Brain microvascular endothelial cell (primary cell): ENCODE data around the gene SLC16A4.

ENCODE experiments used
- DNase-seq: peaks from one replicate; pipeline ENCODE4 v3.0.0-alpha.2; 2020
- H3K27ac ChIP-seq: fragments of 250-450 bp; sonication (Bioruptor Pico); 2 replicates; pipeline ENCODE4 v1.5.1; 2020; ENCODE audit warnings: mild to moderate bottlenecking, moderate library complexity
- H3K27me3 ChIP-seq: fragments of 250-450 bp; sonication (Bioruptor Pico); replicated peaks from 2 replicates; pipeline ENCODE4 v1.5.1; 2020; ENCODE audit warnings: mild to moderate bottlenecking
- H3K36me3 ChIP-seq: fragments of 250-450 bp; sonication (Bioruptor Pico); replicated peaks from 2 replicates; pipeline ENCODE4 v1.5.1; 2020; ENCODE audit warnings: mild to moderate bottlenecking
- H3K4me3 ChIP-seq: 2 replicates; pipeline ENCODE4 v1.5.1; 2011; ENCODE audit warnings: low read depth, mild to moderate bottlenecking, control low read depth, low read length, moderate library complexity
- CTCF ChIP-seq: IDR thresholded peaks from 2 replicates; pipeline ENCODE4 v1.5.1; 2011; ENCODE audit warnings: low read depth, mild to moderate bottlenecking, moderate library complexity, low read length, control low read depth, inconsistent platforms; ENCODE audit errors: missing control alignments
- in situ Hi-C: cut with HindIII; loops from 2 replicates; pipeline ENCODE4 v1.10.0; 2017; ENCODE audit warnings: low sequenced_read_pairs, low pct_ligation_motif_present

The SLC16A4 gene

DNA sequence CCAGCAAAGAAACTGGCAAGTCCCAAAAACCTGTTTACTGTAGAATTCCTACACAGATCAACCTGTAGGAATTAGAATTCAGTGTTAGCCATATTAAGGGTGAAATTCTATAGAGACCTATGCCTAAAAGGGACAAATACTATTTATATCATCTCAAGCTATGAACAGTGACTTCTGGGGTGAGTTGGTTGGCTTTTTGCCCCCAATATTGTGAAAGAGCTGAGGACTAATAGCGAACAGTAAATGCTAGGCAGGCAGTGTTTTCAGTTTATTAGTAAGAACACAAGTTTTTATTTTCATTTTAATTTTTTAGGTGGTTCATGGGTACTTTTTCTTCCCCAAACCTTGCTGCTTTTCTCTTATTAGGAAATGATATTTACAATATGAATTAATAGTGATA, 15.3 kb downstream of the SLC16A4 start:
- Histone ChIP-seq H3K4me3 (no peak overlapping the region), H3K27ac (no peak overlapping the region), H3K27me3 (no peaks in the 10 kb centered on the region), H3K36me3 (peaks cover 28% of the 10 kb centered on the region)
- no peak for DNase-seq
- in situ Hi-C loops = no loop called here
- TF ChIP-seq CTCF = no peak

GRCh38 chr1:110370827-110371226, 20.0 kb downstream of the SLC16A4 start:
- peaks cover 14% of the 10 kb centered on the region for H3K36me3 ChIP-seq
- no peaks in the 10 kb centered on the region for H3K27me3 ChIP-seq
- in situ Hi-C loops = no loop called here
- DNase-seq = peak; percentile 69
- H3K4me3 ChIP-seq = no peak overlapping the region
- TF ChIP-seq CTCF = no peak
- no peak overlapping the region for H3K27ac ChIP-seq

DNA sequence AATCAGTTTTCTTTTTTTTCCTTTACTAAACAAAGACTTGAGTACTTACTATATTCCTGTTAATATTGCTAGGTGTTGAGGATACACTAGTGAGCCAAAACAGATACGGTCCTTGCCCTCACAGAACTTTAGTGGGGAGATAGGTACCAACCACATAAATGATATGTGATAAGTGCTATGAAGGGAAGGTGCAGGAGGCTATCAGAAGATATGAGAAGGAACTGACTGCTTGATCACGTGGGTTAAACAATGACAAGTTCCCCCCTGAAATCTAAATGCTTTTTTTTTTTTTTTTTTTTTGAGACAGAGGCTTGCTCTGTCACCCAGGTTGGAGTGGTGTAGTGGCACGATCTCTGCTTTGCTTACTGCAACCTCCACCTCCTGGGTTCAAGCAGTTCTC, 26.6 kb downstream of the SLC16A4 start:
- H3K36me3 ChIP-seq = peaks cover 8% of the 10 kb centered on the region
- TF ChIP-seq CTCF = no peak
- no peak overlapping the region for H3K27ac ChIP-seq
- H3K27me3 ChIP-seq = no peaks in the 10 kb centered on the region
- in situ Hi-C loops = no loop called here
- no peak overlapping the region for H3K4me3 ChIP-seq
- DNase-seq = no peak

- Histone ChIP-seq H3K27me3 (no peaks in the 10 kb centered on the region), H3K27ac (no peak overlapping the region), H3K36me3 (peaks cover 8% of the 10 kb centered on the region), H3K4me3 (no peak overlapping the region)
- DNase-seq = no peak
- TF ChIP-seq CTCF = no peak
- in situ Hi-C loops = no loop called here
These were observed 29.0 kb downstream of the SLC16A4 start for GRCh38 chr1:110361856-110362255.

DNA sequence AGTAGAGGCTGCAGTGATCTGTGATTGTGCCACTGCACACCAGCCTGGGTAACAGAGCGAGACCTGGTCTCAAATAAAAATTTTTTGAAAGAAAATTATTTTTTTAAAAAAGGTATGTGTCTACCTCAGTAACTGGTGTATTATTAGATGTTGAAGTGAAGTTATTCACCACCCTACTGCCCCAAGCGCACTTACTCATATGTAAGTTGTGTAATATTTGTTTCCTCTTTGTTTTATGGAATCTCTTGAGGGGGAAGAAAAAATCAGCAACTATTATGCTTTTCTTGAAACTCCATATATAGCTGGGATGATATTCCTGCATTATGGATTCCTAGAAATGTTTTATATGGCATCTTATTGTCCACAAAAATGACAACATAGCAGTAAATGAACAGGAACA, 30.4 kb downstream of the SLC16A4 start:
- Histone ChIP-seq H3K27me3 (no peaks in the 10 kb centered on the region), H3K27ac (no peak overlapping the region), H3K36me3 (peaks cover 5% of the 10 kb centered on the region), H3K4me3 (no peak overlapping the region)
- DNase-seq = no peak
- in situ Hi-C loops = no loop called here
- no peak for TF ChIP-seq CTCF

DNA sequence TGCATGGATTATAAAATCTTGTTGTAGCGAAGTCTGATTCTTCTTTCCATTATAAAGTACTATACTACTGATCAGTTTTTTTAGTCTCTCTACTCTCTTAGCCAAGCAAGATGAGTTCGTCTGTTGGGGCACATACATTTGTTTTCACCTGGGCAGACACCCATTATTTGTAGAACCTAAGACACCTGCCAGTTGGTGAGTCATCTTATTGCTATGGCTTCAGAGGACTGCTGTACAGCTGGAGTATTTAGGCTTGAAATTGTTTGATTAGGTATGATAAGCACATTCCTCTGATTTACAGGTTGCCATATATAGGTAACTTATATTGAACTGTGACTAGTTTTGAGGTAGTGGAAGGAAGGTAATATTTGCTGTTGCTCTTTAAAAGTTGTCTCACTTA, 34.4 kb downstream of the SLC16A4 start:
- DNase-seq = no peak
- in situ Hi-C loops = no loop called here

More for the DNA sequence above, 34.4 kb downstream of the SLC16A4 start:
- Histone ChIP-seq H3K27ac (no peak overlapping the region), H3K36me3 (no peaks in the 10 kb centered on the region), H3K4me3 (no peak overlapping the region), H3K27me3 (no peaks in the 10 kb centered on the region)
- no peak for TF ChIP-seq CTCF
